ENCODE results near the gene ZKSCAN1. TPM values are rescaled to one million over a fixed set of nuclear protein-coding genes. Genes with fewer than 3 reads are reported as not detected.

ZKSCAN1 gene
- total RNA-seq, 3 donors from 2014 or later, result 105 to 153 (median 129) TPM

GRCh38 chr7:100027197-100027596 lies 11.8 kb downstream of the ZKSCAN1 start:
- H3K9me3 ChIP-seq, result no peaks in the 10 kb centered on the region
- H3K36me3 ChIP-seq (ENCODE audit: low read depth), result peaks cover 26% of the 10 kb centered on the region
- ATAC-seq, result no peak
- no peak overlapping the region for H3K4me3 ChIP-seq
- peaks cover 5% of the 10 kb centered on the region for H3K4me1 ChIP-seq (ENCODE audit: low read depth)
- no peak for DNase-seq
- no peak for TF ChIP-seq CTCF (IDR thresholded peaks at IDR 0.05)
- intact Hi-C loops (cut with DNase I, micrococcal nuclease), result no loop called here

GRCh38 chr7:100029596-100029995 lies 14.2 kb downstream of the ZKSCAN1 start:
- Histone ChIP-seq H3K4me1 (ENCODE audit: low read depth) (no peaks in the 10 kb centered on the region), H3K4me3 (no peak overlapping the region), H3K9me3 (no peaks in the 10 kb centered on the region), H3K36me3 (ENCODE audit: low read depth) (peaks cover 17% of the 10 kb centered on the region)
- intact Hi-C loops (cut with DNase I, micrococcal nuclease), result no loop called here
- TF ChIP-seq CTCF (IDR thresholded peaks at IDR 0.05), result no peak
- no peak for DNase-seq
- no peak for ATAC-seq

- H3K9me3 ChIP-seq, result no peaks in the 10 kb centered on the region
- intact Hi-C loops (cut with DNase I, micrococcal nuclease), result no loop called here
- H3K4me3 ChIP-seq, result no peak overlapping the region
- TF ChIP-seq CTCF (IDR thresholded peaks at IDR 0.05), result no peak
- H3K4me1 ChIP-seq (ENCODE audit: low read depth), result no peaks in the 10 kb centered on the region
- no peak for ATAC-seq
- no peak for DNase-seq
- H3K36me3 ChIP-seq (ENCODE audit: low read depth), result peaks cover 17% of the 10 kb centered on the region
Measured at GRCh38 chr7:100033526-100033925, 18.1 kb downstream of the ZKSCAN1 start.

- Histone ChIP-seq H3K4me1 (ENCODE audit: low read depth) (no peaks in the 10 kb centered on the region), H3K9me3 (no peaks in the 10 kb centered on the region), H3K36me3 (ENCODE audit: low read depth) (peaks cover 17% of the 10 kb centered on the region), H3K4me3 (no peak overlapping the region)
- no peak for TF ChIP-seq CTCF (IDR thresholded peaks at IDR 0.05)
- ATAC-seq (no peak), DNase-seq (no peak)
- intact Hi-C loops (cut with DNase I, micrococcal nuclease), result no loop called here
Measured at GRCh38 chr7:100034871-100035510, 19.6 kb downstream of the ZKSCAN1 start.

- intact Hi-C loops (cut with DNase I, micrococcal nuclease), result no loop called here
- DNase-seq, result no peak
- ATAC-seq, result peak; percentile 68
- Histone ChIP-seq H3K9me3 (no peaks in the 10 kb centered on the region), H3K4me1 (ENCODE audit: low read depth) (no peaks in the 10 kb centered on the region), H3K4me3 (no peak overlapping the region), H3K36me3 (ENCODE audit: low read depth) (peaks cover 9% of the 10 kb centered on the region)
- TF ChIP-seq CTCF (IDR thresholded peaks at IDR 0.05), result no peak
Measured at GRCh38 chr7:100035876-100036275, 20.5 kb downstream of the ZKSCAN1 start.

- H3K9me3 ChIP-seq, result no peaks in the 10 kb centered on the region
- no peak for DNase-seq
- no peaks in the 10 kb centered on the region for H3K4me1 ChIP-seq (ENCODE audit: low read depth)
- H3K36me3 ChIP-seq (ENCODE audit: low read depth), result no peaks in the 10 kb centered on the region
- ATAC-seq, result no peak
- intact Hi-C loops (cut with DNase I, micrococcal nuclease), result no loop called here
- TF ChIP-seq CTCF (IDR thresholded peaks at IDR 0.05), result no peak
- no peak overlapping the region for H3K4me3 ChIP-seq
Measured at GRCh38 chr7:100038326-100038725, 22.9 kb downstream of the ZKSCAN1 start.
